HepG2 (cell line): ENCODE results near the gene RHOT2. TPM values are rescaled to one million over a fixed set of nuclear protein-coding genes. Genes with fewer than 3 reads are reported as not detected.

Experiments
- AGO2 ChIP-seq: fragments of 200-400 bp; formaldehyde crosslinking; optimal IDR thresholded peaks from 2 replicates; pipeline ENCODE3; 2017; ENCODE audit warnings: mild to moderate bottlenecking, low read depth, low read length, moderate library complexity
- AKAP8 ChIP-seq: sonication (generic); formaldehyde crosslinking; IDR thresholded peaks from 2 replicates; pipeline ENCODE4 v1.5.1; 2020; ENCODE audit warnings: mild to moderate bottlenecking, missing genetic modification reagents
- FOXO4 ChIP-seq: sonication (generic); formaldehyde crosslinking; conservative IDR thresholded peaks from 2 replicates; pipeline ENCODE4 v1.8.1; 2023; ENCODE audit warnings: missing genetic modification reagents
- FOXP1 ChIP-seq, 2 experiments: fragments of 450-650 bp in 1 of 2; IDR thresholded peaks; 2 replicates each; pipeline ENCODE4 v1.6.1; 2017 to 2018; ENCODE audit warnings: antibody characterized with exemption in 1 of 2
- KDM6A ChIP-seq: IDR thresholded peaks from 2 replicates; pipeline ENCODE4 v1.6.1; 2016; ENCODE audit warnings: low read depth
- MEIS1 ChIP-seq: sonication (generic); formaldehyde crosslinking; IDR thresholded peaks from 2 replicates; pipeline ENCODE4 v1.9.0; 2021; ENCODE audit warnings: mild to moderate bottlenecking, missing genetic modification reagents, moderate library complexity, borderline replicate concordance
- MIER3 ChIP-seq: IDR thresholded peaks from 2 replicates; pipeline ENCODE4 v1.6.1; 2016; ENCODE audit warnings: missing compliant biosample characterization, borderline replicate concordance
- REL ChIP-seq: sonication (generic); formaldehyde crosslinking; conservative IDR thresholded peaks from 2 replicates; pipeline ENCODE4 v1.8.0; 2022; ENCODE audit warnings: mild to moderate bottlenecking, missing genetic modification reagents, moderate library complexity
- ZBTB10 ChIP-seq: sonication (generic); formaldehyde crosslinking; IDR thresholded peaks from 2 replicates; pipeline ENCODE4 v1.4.0; 2020; ENCODE audit warnings: missing genetic modification reagents, borderline replicate concordance
- ZBTB34 ChIP-seq: sonication (generic); formaldehyde crosslinking; IDR thresholded peaks from 2 replicates; pipeline ENCODE4 v1.8.0; 2022; ENCODE audit warnings: mild to moderate bottlenecking, missing genetic modification reagents
- ZNF430 ChIP-seq: sonication (generic); formaldehyde crosslinking; IDR thresholded peaks from 2 replicates; pipeline ENCODE4 v1.9.0; 2021; ENCODE audit warnings: mild to moderate bottlenecking, missing genetic modification reagents
- ZNF552 ChIP-seq: sonication (generic); formaldehyde crosslinking; IDR thresholded peaks from 2 replicates; pipeline ENCODE4 v1.9.0; 2022; ENCODE audit warnings: missing genetic modification reagents, mild to moderate bottlenecking, borderline replicate concordance
- ZNF609 ChIP-seq: sonication (generic); formaldehyde crosslinking; IDR thresholded peaks from 2 replicates; pipeline ENCODE4 v1.4.0; 2020; ENCODE audit warnings: mild to moderate bottlenecking, missing genetic modification reagents, borderline replicate concordance
- ZNF619 ChIP-seq: sonication (generic); formaldehyde crosslinking; IDR thresholded peaks from 2 replicates; pipeline ENCODE4 v1.4.0; 2020; ENCODE audit warnings: mild to moderate bottlenecking, missing genetic modification reagents
- ZSCAN20 ChIP-seq: sonication (generic); formaldehyde crosslinking; IDR thresholded peaks from 2 replicates; pipeline ENCODE4 v1.4.0; 2020; ENCODE audit warnings: missing genetic modification reagents, mild to moderate bottlenecking, borderline replicate concordance
- polyA plus RNA-seq, 8 experiments: library from polyadenylated mRNA; depleted of rRNA in 3 of 8; stranded (reverse) in 7 of 8; unstranded in 1 of 8; fragments of >200 nt; fragmentation: Illumina TruSeq in 4 of 8; extraction: Trizol in 4 of 8; gene quantifications; 2 replicates each; pipeline versions ENCODE4 v1.2.1 to v1.2.3, GENCODE V29; 2011 to 2016; ENCODE audit warnings: low read depth in 4 of 8, missing spikeins in 1 of 8, mixed read lengths in 1 of 8; ENCODE audit not compliant: insufficient read depth in 1 of 8
- total RNA-seq, 5 experiments: library from RNA; depleted of rRNA; stranded (reverse); fragments of >200 nt; fragmentation: Illumina TruSeq; extraction: Trizol; gene quantifications; 2 replicates each; pipeline ENCODE4 v1.2.3, GENCODE V29; 2016; ENCODE audit warnings: low read depth in 1 of 5

The RHOT2 gene
- total and polyA plus RNA-seq, 2 of the 13 experiments (the other 11 are each of a cell fraction or from before 2014, with no cell fraction given) = 63.6 to 76.9 TPM

- TF ChIP-seq ZNF609 (peak; percentile 75; the same call in 1 of the 2 replicates), FOXP1 (IDR thresholded peaks at IDR 0.05) (no peak), FOXP1 (CRISPR knock-in tag; IDR thresholded peaks at IDR 0.05) (no peak), FOXO4 (0 out of 2 replicates have a peak, but pooled peaks have one; percentile 12), ZNF430 (no peak), MIER3 (CRISPR knock-in tag) (no peak), AGO2 (peak; percentile 63), ZSCAN20 (CRISPR knock-in tag) (0 out of 2 replicates have a peak, but pooled peaks have one; percentile 49), ZBTB10 (CRISPR knock-in tag) (0 out of 2 replicates have a peak, but pooled peaks have one; percentile 27), ZNF619 (CRISPR knock-in tag) (0 out of 2 replicates have a peak, but pooled peaks have one; percentile 14), KDM6A (CRISPR knock-in tag) (no peak), ZBTB34 (CRISPR knock-in tag) (no peak), AKAP8 (CRISPR knock-in tag) (peak; percentile 87), MEIS1 (peak; percentile 40; the same call in 1 of the 2 replicates), REL (CRISPR knock-in tag) (no peak), ZNF552 (0 out of 2 replicates have a peak, but pooled peaks have one; percentile 73)
Observed at GRCh38 chr16:635573-636205, 32.2 kb upstream of the RHOT2 start (continued).
